DMS114 treated with DMSO at 0.1 percent for 48 hours (cell line): ENCODE measurements around the gene TEX101.
"Not testable (repeated sequence)": the region's sequence is repeated elsewhere in the genome, so short reads cannot be mapped to it uniquely, and the experiment has no call there.

Experiments
- DNase-seq: peaks from one replicate; lab custom pipeline; 2025; ENCODE audit not compliant: unreplicated experiment; lab: John Stamatoyannopoulos, UW

Gene TEX101

DNA sequence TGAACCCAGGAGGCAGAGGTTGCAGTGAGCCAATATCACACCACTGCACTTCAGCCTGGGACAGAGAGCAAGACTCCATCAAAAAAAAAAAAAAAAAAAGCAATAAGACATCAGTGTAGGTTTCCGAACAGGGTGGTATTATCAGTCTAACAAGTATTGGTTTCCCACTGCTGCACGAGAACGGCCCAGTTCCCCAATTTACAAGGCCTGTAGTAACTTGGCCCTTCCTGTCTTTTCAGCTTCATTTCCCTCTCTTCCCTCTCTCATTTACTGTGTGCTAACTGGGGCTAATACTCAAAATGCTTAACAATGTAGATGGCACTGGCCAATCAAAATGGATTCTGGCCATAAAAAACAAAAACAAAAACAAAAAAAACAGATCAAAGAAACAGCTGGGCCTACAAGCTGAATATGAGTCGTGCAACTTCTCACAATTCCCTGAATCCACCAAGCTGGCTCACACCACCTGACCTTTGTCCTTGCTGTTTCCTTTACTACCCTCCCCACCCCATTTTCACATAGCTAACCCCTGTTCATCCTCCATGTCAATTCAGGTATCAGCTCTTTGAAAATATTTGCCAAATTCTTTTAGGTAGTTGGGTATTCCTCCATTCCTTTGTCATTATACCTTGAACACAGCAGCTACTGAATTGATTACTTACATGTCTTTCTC is 2.4 kb downstream of the TEX101 start:
- no peak for DNase-seq

- no peak for DNase-seq
These were observed 6.3 kb downstream of the TEX101 start for GRCh38 chr19:43420954-43421353.

GRCh38 chr19:43422000-43422688 is 7.5 kb downstream of the TEX101 start:
- no peak for DNase-seq

GRCh38 chr19:43422689-43423066 is 8.0 kb downstream of the TEX101 start:
- DNase-seq = no peak

DNA sequence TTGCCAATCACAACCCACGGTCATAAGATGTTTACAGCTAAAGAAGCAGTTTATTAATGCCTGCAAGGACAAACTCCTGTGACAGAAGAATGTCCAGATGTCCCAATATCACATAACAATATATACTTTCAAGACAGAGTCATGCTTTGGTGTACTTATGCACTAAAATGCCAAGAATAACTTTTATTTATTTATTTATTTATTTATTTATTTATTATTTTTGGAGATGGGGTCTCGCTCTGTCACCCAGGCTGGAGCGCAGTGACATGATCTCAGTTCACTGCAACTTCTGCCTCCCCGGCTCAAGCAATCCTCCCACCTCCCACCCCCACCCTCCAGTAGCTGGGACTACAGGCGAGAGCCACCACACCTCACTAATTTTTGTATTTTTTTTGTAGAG is 9.1 kb downstream of the TEX101 start:
- no peak for DNase-seq

GRCh38 chr19:43425567-43426392 is 11.1 kb downstream of the TEX101 start:
- peak; percentile 38 for DNase-seq

- no peak for DNase-seq
These were observed 14.7 kb downstream of the TEX101 start for GRCh38 chr19:43429395-43429794.

DNA sequence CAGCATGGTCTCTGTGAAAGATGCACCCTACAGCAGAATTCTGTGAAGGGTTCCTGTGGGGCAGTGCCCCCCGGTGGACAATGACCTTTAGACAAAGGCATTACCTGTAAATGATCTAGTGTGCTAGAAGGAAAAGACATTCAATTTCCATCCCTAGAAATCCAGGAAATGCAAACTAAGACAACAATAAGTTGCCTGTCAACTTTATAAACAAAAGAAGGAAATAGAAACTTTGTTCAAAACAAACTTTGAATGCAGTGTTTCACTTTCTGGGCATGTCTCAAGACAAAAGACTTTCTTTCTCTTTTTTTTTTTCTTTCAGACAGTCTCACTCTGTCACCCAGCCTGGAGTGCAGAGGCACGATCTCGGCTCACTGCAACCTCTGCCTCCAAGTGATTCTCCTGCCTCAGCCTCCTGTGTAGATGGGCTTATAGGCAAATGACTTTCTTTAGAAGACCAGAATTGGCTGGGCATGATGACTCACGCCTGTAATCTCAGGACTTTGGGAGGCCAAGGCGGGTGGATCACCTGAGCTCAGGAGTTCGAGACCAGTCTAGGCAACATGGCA is 15.5 kb downstream of the TEX101 start:
- no peak for DNase-seq

DNA sequence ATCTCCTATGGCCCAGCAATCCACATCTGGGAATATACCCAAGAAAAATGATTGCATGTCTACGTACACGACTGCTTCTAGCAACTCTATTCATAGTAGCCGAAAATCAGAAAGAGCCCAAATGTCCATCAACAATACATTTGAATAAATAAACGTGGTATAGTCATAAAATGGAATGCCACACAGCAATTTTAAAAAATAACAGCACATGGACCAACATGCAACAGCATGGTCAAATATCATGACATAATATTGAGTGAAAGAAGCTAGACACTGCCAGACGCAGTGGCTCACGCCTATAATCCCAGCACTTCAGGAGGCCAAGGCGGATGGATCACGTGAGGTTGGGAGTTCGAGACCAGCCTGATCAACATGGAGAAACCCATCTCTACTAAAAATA is 16.3 kb downstream of the TEX101 start:
- no peak for DNase-seq

DNA sequence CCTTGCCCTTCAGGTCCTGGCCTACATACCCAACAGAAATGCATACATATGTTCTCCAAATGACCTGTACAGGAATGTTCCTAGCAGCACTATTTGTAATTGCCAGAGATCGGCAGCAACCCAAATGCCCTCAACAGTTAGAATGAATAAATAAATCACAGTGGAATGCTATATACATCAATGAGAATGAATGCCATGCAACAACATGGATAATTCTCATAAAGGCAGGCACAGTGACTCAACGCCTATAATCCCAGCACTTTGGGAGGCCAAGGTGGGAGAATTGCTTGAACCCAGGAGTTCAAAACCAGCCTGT is 18.6 kb downstream of the TEX101 start:
- no peak for DNase-seq

DNA sequence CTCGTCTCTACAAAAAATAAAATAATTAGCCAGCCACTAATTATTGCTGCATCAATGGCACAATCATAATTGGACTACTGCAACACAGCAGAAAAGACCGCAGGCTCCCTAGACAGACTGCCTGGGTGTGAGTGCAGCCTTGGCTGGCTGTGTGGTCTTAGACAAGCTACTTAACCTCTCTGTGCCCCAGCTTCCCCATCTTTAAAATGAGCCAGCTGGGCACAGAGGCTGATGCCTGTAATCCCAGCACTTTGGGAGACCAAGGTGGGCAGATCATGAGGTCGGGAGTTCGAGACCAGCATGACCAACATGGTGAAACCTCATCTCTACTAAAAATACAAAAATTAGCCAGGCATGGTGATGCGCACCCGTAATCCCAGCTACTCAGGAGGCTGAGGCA is 19.0 kb downstream of the TEX101 start:
- DNase-seq = no peak

DNA sequence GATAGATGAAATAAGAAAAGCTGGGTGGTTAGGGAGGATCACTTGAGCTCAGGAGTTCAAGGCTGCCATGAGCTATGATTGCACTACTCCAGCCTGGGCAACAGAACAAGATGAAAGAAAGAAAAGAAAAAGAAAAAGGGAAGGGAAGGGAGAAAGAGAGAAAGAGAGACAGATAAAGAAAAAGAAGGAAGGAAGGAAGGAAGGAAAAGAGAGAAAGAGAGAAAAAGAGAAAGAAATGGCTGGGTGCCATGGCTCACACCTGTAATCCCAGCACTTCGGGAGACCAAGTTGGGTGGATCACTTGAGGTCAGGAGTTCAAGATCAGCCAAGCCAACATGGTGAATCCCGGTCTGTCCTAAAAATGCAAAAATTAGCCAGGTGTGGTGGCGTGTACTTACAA is 21.1 kb downstream of the TEX101 start:
- DNase-seq = no peak

DNA sequence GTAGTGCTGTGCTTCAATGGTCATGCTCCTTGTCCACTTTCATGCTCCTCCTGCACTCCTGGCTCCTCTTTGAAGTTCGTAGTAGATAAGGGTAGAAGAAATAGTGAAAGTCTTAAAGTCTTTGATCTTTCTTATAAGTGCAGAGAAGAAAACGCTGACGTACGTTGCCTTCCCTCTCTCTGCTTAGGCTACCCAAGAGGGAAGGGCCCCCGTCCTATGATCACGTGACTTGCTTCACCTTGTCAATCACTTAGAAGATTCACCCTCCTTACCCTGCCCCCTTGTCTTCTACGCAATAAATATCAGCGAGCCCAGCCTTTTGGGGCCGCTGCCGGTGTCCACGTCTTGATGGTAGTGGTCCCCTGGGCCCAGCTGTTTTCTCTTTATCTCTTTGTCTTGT is 22.6 kb downstream of the TEX101 start:
- not testable (repeated sequence) for DNase-seq

GRCh38 chr19:43437712-43438111 is 23.0 kb downstream of the TEX101 start:
- no peak for DNase-seq

DNA sequence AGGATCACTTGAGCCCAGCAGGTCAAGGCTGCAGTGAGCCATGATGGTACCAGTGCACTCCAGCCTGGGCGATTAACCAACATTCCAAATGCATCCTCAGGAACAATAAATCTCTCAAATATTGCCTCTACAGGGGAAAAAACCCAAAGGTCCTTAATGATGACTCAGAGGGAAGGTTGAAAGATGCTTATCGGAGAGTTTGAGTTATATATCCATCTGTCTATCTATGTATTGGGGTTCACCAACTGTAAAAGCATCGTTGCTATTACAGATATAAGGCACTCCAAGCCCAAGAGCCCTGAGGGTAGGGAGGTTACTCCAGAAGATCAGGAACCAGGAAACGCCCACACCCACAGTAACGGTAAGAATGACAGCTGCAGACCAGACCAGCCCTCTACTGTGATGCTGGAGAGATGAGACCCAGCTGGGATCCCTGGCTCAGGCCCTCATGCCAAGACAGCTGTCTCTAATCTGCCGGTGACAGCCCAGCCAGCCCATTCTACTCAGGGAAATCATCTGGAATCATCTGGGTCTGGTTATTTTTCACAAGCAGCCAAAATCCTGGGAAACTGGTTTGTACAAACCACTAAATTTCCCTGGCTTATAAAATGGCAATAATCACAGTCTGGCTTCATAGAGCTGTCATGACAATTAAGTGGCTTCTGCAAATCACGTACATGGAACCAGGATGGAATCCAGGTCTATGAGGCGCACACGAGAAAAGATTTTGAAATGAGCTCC is 23.8 kb downstream of the TEX101 start:
- DNase-seq = no peak

- DNase-seq = no peak
These were observed 24.5 kb downstream of the TEX101 start for GRCh38 chr19:43439032-43439708.

- no peak for DNase-seq
These were observed 25.0 kb downstream of the TEX101 start for GRCh38 chr19:43439709-43440063.

DNA sequence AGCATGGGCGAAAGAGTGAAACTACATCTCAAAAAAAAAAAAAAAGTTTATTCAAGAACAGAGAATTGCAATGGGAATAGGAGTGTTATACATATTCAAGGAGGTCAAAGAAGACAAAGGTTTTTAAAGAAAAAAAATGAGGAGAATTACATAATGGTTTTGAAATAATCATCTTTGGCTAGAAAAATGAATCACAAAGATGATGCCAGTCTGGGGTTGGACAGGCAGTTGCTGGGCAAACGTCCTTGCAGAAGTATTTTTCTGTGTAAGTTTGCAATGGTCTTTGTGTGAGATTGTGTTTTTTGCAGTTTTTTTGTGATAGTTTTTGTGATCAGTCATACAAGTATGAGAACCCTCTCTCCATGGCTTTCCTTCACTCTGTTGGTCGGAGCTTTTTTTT is 27.0 kb downstream of the TEX101 start:
- DNase-seq = no peak

GRCh38 chr19:43444091-43444490 is 29.4 kb downstream of the TEX101 start:
- DNase-seq = not testable (repeated sequence)

- DNase-seq = no peak
These were observed 30.0 kb downstream of the TEX101 start for GRCh38 chr19:43444531-43445287.
